GM12878 (cell line): ENCODE results near the gene ZMIZ1. TPM values are rescaled to one million over a fixed set of nuclear protein-coding genes. Genes with fewer than 3 reads are reported as not detected.

Source experiments
- ATAC-seq: fragments of 200-7000 bp; cut with Tn5 transposase; 3 replicates; pipeline ENCODE4 v1.9.1; 2020; ENCODE audit warnings: mild to moderate bottlenecking, moderate library complexity
- BruUV-seq: library from RNA; stranded (reverse); fragments of 400-500 nt; replicated peaks from 2 replicates; lab custom pipeline; 2021; lab: Mats Ljungman, UMichigan
- CTCF ChIA-PET: fragments of 300-600 bp; sonication (Branson Sonifier 250); formaldehyde crosslinking; extraction: SDS; loops from one replicate; lab custom pipeline; 2021; ENCODE audit warnings: inconsistent platforms; lab: Yijun Ruan, JAX
- POLR2A ChIA-PET: fragments of 350-600 bp; formaldehyde crosslinking; extraction: SDS; loops from one replicate; lab custom pipeline; 2021; ENCODE audit warnings: inconsistent platforms; lab: Charles Lee
- RAD21 ChIA-PET: fragments of 300-600 bp; sonication (Branson Sonifier 250); formaldehyde crosslinking; loops from one replicate; lab custom pipeline; 2023; ENCODE audit warnings: antibody characterized with exemption; ENCODE audit not compliant: unreplicated experiment; lab: Charles Lee
- SMC1A ChIA-PET: fragments of 300-600 bp; sonication (Branson Sonifier 250); formaldehyde crosslinking; loops from one replicate; lab custom pipeline; 2023; ENCODE audit not compliant: unreplicated experiment, uncharacterized antibody; lab: Charles Lee
- DNase-seq: peaks from one replicate; pipeline ENCODE4 v3.0.0-alpha.2; 2011; ENCODE audit warnings: low read depth, low spot score
- FAIRE-seq: peaks from 3 replicates; lab custom pipeline; 2011; peaks lifted over from hg19 to GRCh38; lab: Jason Lieb, UNC
- H2AFZ ChIP-seq: 2 replicates; pipeline ENCODE4 v1.6.0; 2011; ENCODE audit warnings: low read depth, low read length, control low read depth; ENCODE audit not compliant: control insufficient read depth
- H3K27ac ChIP-seq: 2 replicates; pipeline ENCODE4 v1.5.1; 2011; ENCODE audit warnings: control low read depth; ENCODE audit not compliant: control insufficient read depth, insufficient read depth
- H3K27me3 ChIP-seq, 2 experiments: replicated peaks in 1 of 2; 2 replicates each; pipeline versions ENCODE4 v1.6.0 to v1.6.1; 2011; ENCODE audit warnings: low read length in 1 of 2; ENCODE audit not compliant: control insufficient read depth in 2 of 2, insufficient read depth in 2 of 2
- H3K36me3 ChIP-seq, 2 experiments: 2 replicates each; pipeline ENCODE4 v1.5.1; 2011; ENCODE audit warnings: low read length in 1 of 2; ENCODE audit not compliant: control insufficient read depth in 2 of 2, insufficient read depth in 2 of 2
- H3K4me1 ChIP-seq: 2 replicates; pipeline ENCODE4 v1.6.1; 2011; ENCODE audit warnings: mild to moderate bottlenecking, low read length, moderate library complexity, mixed read lengths; ENCODE audit not compliant: control insufficient read depth, insufficient read depth
- H3K4me2 ChIP-seq: 2 replicates; pipeline ENCODE4 v1.6.0; 2011; ENCODE audit warnings: control low read depth; ENCODE audit not compliant: control insufficient read depth, insufficient read depth
- H3K4me3 ChIP-seq: fragments of 200-600 bp; sonication (generic); 2 replicates; pipeline ENCODE4 v1.5.1; 2016
- H3K79me2 ChIP-seq: 2 replicates; pipeline ENCODE4 v1.6.0; 2011; ENCODE audit warnings: low read length; ENCODE audit not compliant: control insufficient read depth, insufficient read depth
- H3K9ac ChIP-seq: 2 replicates; pipeline ENCODE4 v1.8.0; 2011; ENCODE audit warnings: low read length, control low read depth, mixed read lengths; ENCODE audit not compliant: control insufficient read depth, insufficient read depth
- H3K9me3 ChIP-seq: replicated peaks from 3 replicates; pipeline ENCODE4 v1.5.1; 2011; ENCODE audit warnings: mild to moderate bottlenecking, low read length; ENCODE audit not compliant: control insufficient read depth, insufficient read depth
- H4K20me1 ChIP-seq: 2 replicates; pipeline ENCODE4 v1.6.0; 2011; ENCODE audit not compliant: control insufficient read depth, insufficient read depth
- NBN ChIP-seq: fragments of 450-650 bp; IDR thresholded peaks from 2 replicates; pipeline ENCODE4 v1.6.1; 2016
- POLR2A ChIP-seq: IDR thresholded peaks from 2 replicates; pipeline ENCODE4 v1.6.1; 2011; ENCODE audit warnings: low read depth, mild to moderate bottlenecking, low read length
- POLR2AphosphoS5 ChIP-seq: IDR thresholded peaks from 2 replicates; pipeline ENCODE4 v1.6.1; 2011; ENCODE audit warnings: mild to moderate bottlenecking, low read length, inconsistent platforms
- WGBS: methylation state at CpG from one replicate; pipeline ENCODE4 v1.1.6; 2016; ENCODE audit warnings: low lambda C conversion rate; ENCODE audit not compliant: insufficient replicate concordance, insufficient coverage; ENCODE audit errors: missing lambda C conversion rate; 5-methylcytosine and 5-hydroxymethylcytosine counted together
- in situ Hi-C: fragments of 300-500 bp; cut with MboI; formaldehyde crosslinking; loops from 9 replicates; pipeline ENCODE4 v1.14.3; 2018; ENCODE audit warnings: mixed read lengths
- intact Hi-C: fragments of 100-400 bp; cut with micrococcal nuclease; formaldehyde crosslinking; loops from one replicate; pipeline ENCODE4 v1.14.2; 2022; ENCODE audit not compliant: unreplicated experiment
- polyA plus RNA-seq, 11 experiments: library from polyadenylated mRNA; depleted of rRNA in 4 of 11; unstranded in 6 of 11; stranded (reverse) in 5 of 11; fragments of >200 nt; fragmentation: Nextera tagmentation in 4 of 11; fragmentation: Illumina TruSeq in 1 of 11; extraction: Ambion mirVana in 4 of 11; extraction: Trizol in 1 of 11; gene quantifications; 1 replicate in 1 of 11; 2 replicates in 10 of 11; pipeline versions ENCODE4 v1.2.1 to v1.2.3, GENCODE V29; 2011 to 2016; ENCODE audit warnings: inconsistent platforms in 2 of 11, missing spikeins in 2 of 11, low read depth in 1 of 11
- total RNA-seq, 4 experiments: library from RNA; depleted of rRNA in 3 of 4; stranded (reverse); fragments of >200 nt in 3 of 4; fragmentation: Illumina TruSeq in 1 of 4; extraction: Trizol in 1 of 4; gene quantifications; 2 replicates each; pipeline versions ENCODE4 v1.2.1 to v1.2.3, GENCODE V29; 2013 to 2021
- TF ChIP-seq, protein P1 (sequence below): IDR thresholded peaks from 2 replicates; pipeline ENCODE4 v1.6.1; 2012; ENCODE audit warnings: low read depth, low read length, improper control_type of control experiment
- TF ChIP-seq, protein P2 (sequence below): IDR thresholded peaks from 2 replicates; pipeline ENCODE4 v1.6.1; 2012; ENCODE audit warnings: improper control_type of control experiment, low read depth, low read length; ENCODE audit not compliant: insufficient replicate concordance

The ZMIZ1 gene
- total and polyA plus RNA-seq, 10 of the 15 experiments (the other 5 are each of a cell fraction or from before 2014, with no cell fraction given): 3.1 to 82.3 (median 14.9) TPM

DNA sequence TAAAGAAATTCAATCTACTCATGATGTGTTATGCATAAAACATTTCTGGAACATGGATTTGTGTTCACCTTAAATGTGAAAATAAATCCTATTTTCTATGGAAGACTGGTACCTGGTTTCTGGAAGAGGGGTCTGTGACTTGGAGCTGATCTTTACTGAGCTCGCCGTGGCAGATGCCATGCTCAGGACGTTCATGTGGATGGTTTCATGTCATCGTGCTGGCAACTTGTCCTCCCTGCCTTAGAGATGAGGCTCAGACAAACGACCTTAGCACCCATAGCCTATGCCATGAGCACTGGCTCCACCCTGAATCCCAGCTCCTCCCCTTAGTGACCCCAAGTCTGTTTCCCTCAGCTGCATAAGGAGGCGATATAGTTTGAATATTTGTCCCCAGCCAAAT, 285.8 kb downstream of the ZMIZ1 start:
- CTCF ChIA-PET: interaction anchor here (1.0 to 2.8 kb wide), 4 partner anchors 19 to 133 kb away, joined by 3 to 22 read pairs (median 3); no protein-coding TSS in a partner anchor
- RAD21 ChIA-PET: no interaction called here
- peaks cover 19% of the 10 kb centered on the region for H3K4me1 ChIP-seq
- FAIRE-seq: no peak
- H2AFZ ChIP-seq: no peak overlapping the region
- H3K4me3 ChIP-seq: no peak overlapping the region
- 0 out of 3 replicates have a peak, but pooled peaks have one; percentile 3 for ATAC-seq
- no peak overlapping the region for H3K4me2 ChIP-seq
- POLR2A ChIA-PET: interaction anchor here (1.0 kb wide), 1 partner anchor 68 kb away, joined by 4 read pairs; no protein-coding TSS in a partner anchor
- TF ChIP-seq NBN: no peak
- peak; percentile 2 for TF ChIP-seq POLR2AphosphoS5
- TF ChIP-seq, protein P1, sequence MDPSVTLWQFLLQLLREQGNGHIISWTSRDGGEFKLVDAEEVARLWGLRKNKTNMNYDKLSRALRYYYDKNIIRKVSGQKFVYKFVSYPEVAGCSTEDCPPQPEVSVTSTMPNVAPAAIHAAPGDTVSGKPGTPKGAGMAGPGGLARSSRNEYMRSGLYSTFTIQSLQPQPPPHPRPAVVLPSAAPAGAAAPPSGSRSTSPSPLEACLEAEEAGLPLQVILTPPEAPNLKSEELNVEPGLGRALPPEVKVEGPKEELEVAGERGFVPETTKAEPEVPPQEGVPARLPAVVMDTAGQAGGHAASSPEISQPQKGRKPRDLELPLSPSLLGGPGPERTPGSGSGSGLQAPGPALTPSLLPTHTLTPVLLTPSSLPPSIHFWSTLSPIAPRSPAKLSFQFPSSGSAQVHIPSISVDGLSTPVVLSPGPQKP: no peak
- 0 out of 2 replicates have a peak, but pooled peaks have one; percentile 16 for TF ChIP-seq POLR2A
- TF ChIP-seq, protein P2, sequence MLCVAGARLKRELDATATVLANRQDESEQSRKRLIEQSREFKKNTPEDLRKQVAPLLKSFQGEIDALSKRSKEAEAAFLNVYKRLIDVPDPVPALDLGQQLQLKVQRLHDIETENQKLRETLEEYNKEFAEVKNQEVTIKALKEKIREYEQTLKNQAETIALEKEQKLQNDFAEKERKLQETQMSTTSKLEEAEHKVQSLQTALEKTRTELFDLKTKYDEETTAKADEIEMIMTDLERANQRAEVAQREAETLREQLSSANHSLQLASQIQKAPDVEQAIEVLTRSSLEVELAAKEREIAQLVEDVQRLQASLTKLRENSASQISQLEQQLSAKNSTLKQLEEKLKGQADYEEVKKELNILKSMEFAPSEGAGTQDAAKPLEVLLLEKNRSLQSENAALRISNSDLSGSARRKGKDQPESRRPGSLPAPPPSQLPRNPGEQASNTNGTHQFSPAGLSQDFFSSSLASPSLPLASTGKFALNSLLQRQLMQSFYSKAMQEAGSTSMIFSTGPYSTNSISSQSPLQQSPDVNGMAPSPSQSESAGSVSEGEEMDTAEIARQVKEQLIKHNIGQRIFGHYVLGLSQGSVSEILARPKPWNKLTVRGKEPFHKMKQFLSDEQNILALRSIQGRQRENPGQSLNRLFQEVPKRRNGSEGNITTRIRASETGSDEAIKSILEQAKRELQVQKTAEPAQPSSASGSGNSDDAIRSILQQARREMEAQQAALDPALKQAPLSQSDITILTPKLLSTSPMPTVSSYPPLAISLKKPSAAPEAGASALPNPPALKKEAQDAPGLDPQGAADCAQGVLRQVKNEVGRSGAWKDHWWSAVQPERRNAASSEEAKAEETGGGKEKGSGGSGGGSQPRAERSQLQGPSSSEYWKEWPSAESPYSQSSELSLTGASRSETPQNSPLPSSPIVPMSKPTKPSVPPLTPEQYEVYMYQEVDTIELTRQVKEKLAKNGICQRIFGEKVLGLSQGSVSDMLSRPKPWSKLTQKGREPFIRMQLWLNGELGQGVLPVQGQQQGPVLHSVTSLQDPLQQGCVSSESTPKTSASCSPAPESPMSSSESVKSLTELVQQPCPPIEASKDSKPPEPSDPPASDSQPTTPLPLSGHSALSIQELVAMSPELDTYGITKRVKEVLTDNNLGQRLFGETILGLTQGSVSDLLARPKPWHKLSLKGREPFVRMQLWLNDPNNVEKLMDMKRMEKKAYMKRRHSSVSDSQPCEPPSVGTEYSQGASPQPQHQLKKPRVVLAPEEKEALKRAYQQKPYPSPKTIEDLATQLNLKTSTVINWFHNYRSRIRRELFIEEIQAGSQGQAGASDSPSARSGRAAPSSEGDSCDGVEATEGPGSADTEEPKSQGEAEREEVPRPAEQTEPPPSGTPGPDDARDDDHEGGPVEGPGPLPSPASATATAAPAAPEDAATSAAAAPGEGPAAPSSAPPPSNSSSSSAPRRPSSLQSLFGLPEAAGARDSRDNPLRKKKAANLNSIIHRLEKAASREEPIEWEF: no peak
- TF ChIP-seq, all 136 proteins: peak for 2
- Histone ChIP-seq H3K27ac (no peak overlapping the region), H3K79me2 (peaks cover 23% of the 10 kb centered on the region), H3K9ac (no peak overlapping the region), H3K36me3 (peaks cover 40 to 42% of the 10 kb centered on the region in 2 experiments), H4K20me1 (no peaks in the 10 kb centered on the region; the same call in 1 of the 2 replicates), H3K27me3 (no peaks in the 10 kb centered on the region), H3K9me3 (no peaks in the 10 kb centered on the region; the same call in 2 of the 3 replicates)
- intact Hi-C loops (no loop called here), in situ Hi-C loops (no loop called here)
- WGBS: 61% methylated on average over 6 of the region's 6 CpGs
- no TSS peak for BruUV-seq
- SMC1A ChIA-PET: interaction anchor here (0.6 to 1.5 kb wide), 5 partner anchors 9 to 64 kb away, joined by 3 to 5 read pairs (median 3); no protein-coding TSS in a partner anchor
- DNase-seq: no peak
